Smooth muscle cell (in vitro differentiated cells): ENCODE results near the gene NEDD4L. TPM values are rescaled to one million over a fixed set of nuclear protein-coding genes. Genes with fewer than 3 reads are reported as not detected.
"Not testable (repeated sequence)": the region's sequence is repeated elsewhere in the genome, so short reads cannot be mapped to it uniquely, and the experiment has no call there.

Experiments
- DNase-seq: peaks from one replicate; lab custom pipeline; 2025; ENCODE audit not compliant: unreplicated experiment; lab: John Stamatoyannopoulos, UW
- H2AFZ ChIP-seq: fragments of 200-600 bp; sonication (generic); 2 replicates; pipeline ENCODE4 v1.6.0; 2016; ENCODE audit warnings: antibody characterized with exemption, low read depth, mild to moderate bottlenecking
- H3F3A ChIP-seq: fragments of 200-600 bp; sonication (generic); 2 replicates; pipeline ENCODE4 v1.6.0; 2017; ENCODE audit warnings: antibody characterized with exemption, low read depth
- H3K27ac ChIP-seq: fragments of 200-600 bp; sonication (generic); 2 replicates; pipeline ENCODE4 v1.5.1; 2016; ENCODE audit warnings: low read depth, mild to moderate bottlenecking
- H3K27me3 ChIP-seq: fragments of 200-600 bp; sonication (generic); 2 replicates; pipeline ENCODE4 v1.6.1; 2016; ENCODE audit warnings: low read depth, mild to moderate bottlenecking
- H3K36me3 ChIP-seq: fragments of 200-600 bp; sonication (generic); 2 replicates; pipeline ENCODE4 v1.5.1; 2016; ENCODE audit warnings: low read depth
- H3K4me1 ChIP-seq: fragments of 200-600 bp; sonication (generic); 2 replicates; pipeline ENCODE4 v1.5.1; 2016; ENCODE audit warnings: low read depth
- H3K4me2 ChIP-seq: fragments of 200-600 bp; sonication (generic); 2 replicates; pipeline ENCODE4 v1.6.0; 2016; ENCODE audit warnings: mild to moderate bottlenecking
- H3K4me3 ChIP-seq: fragments of 200-600 bp; sonication (generic); 2 replicates; pipeline ENCODE4 v1.5.1; 2016; ENCODE audit warnings: mild to moderate bottlenecking
- H3K79me2 ChIP-seq: fragments of 200-600 bp; sonication (generic); 2 replicates; pipeline ENCODE4 v1.6.0; 2016; ENCODE audit warnings: low read depth, mild to moderate bottlenecking
- H3K9ac ChIP-seq: fragments of 200-600 bp; sonication (generic); 2 replicates; pipeline ENCODE4 v1.6.0; 2016; ENCODE audit warnings: low read depth
- H3K9me3 ChIP-seq: fragments of 200-600 bp; sonication (generic); replicated peaks from 2 replicates; pipeline ENCODE4 v1.5.1; 2016; ENCODE audit warnings: low read depth
- H4K20me1 ChIP-seq: fragments of 200-600 bp; sonication (generic); 2 replicates; pipeline ENCODE4 v1.6.0; 2016; ENCODE audit warnings: low read depth
- CTCF ChIP-seq: fragments of 200-600 bp; sonication (generic); IDR thresholded peaks from 2 replicates; pipeline ENCODE4 v1.5.1; 2017; ENCODE audit warnings: borderline replicate concordance, mild to moderate bottlenecking, antibody characterized with exemption; ENCODE audit not compliant: insufficient read depth, poor library complexity, severe bottlenecking
- WGBS: methylation state at CpG from one replicate; pipeline ENCODE4 v1.1.7; 2016; ENCODE audit warnings: low lambda C conversion rate; 5-methylcytosine and 5-hydroxymethylcytosine counted together
- polyA plus RNA-seq: library from polyadenylated mRNA; unstranded; fragments of >200 nt; fragmentation: Nextera tagmentation; extraction: Ambion mirVana; gene quantifications from 2 replicates; pipeline ENCODE4 v1.2.1, GENCODE V29; 2016
- total RNA-seq: library from RNA; depleted of rRNA; stranded (reverse); fragments of >200 nt; gene quantifications from 2 replicates; pipeline ENCODE4 v1.2.3, GENCODE V29; 2014

NEDD4L gene
- total RNA-seq (41.3 and 42.9 TPM in 2 replicates), polyA plus RNA-seq (8.7 and 26.6 TPM in 2 replicates)

- Histone ChIP-seq H3K9ac (peak within 1 kb of the TSS; percentile 14), H4K20me1 (no peaks in the 10 kb centered on the region), H3K27ac (no peak within 1 kb of the TSS), H3K4me2 (peak within 1 kb of the TSS; percentile 93), H3K36me3 (no peaks in the 10 kb centered on the region), H3K9me3 (no peaks in the 10 kb centered on the region), H3K79me2 (no peaks in the 10 kb centered on the region), H3K4me3 (peak within 1 kb of the TSS; percentile 68), H3K4me1 (peaks cover 12% of the 10 kb centered on the region), H3K27me3 (no peaks in the 10 kb centered on the region), H2AFZ (peak within 1 kb of the TSS; percentile 88), H3F3A (peaks cover 5% of the 10 kb centered on the region)
- peak; percentile 80 for TF ChIP-seq CTCF
- peak; percentile 69 for DNase-seq
- 1% methylated on average over 30 of the region's 91 CpGs for WGBS
Observed at GRCh38 chr18:58043491-58044369, at the start of gene NEDD4L. TSS of gene NEDD4L (plus strand) at chr18:58044226. CDS start at chr18:58044661, 435 bp downstream.

- no peaks in the 10 kb centered on the region for H3K79me2 ChIP-seq
Observed at GRCh38 chr18:57995331-57995730, 48.7 kb upstream of the NEDD4L start.

GRCh38 chr18:57996894-57997293 is 47.1 kb upstream of the NEDD4L start:
- H3K9me3 ChIP-seq, H3K9ac ChIP-seq, DNase-seq, H2AFZ ChIP-seq, H3K27ac ChIP-seq, H3K4me3 ChIP-seq, H3K36me3 ChIP-seq, H3K79me2 ChIP-seq, H3F3A ChIP-seq, H3K4me1 ChIP-seq, H3K4me2 ChIP-seq, H4K20me1 ChIP-seq, H3K27me3 ChIP-seq: not testable (repeated sequence)
- WGBS, result 90% methylated on average over 3 of the region's 3 CpGs

More at GRCh38 chr18:57995331-57995730, 48.7 kb upstream of the NEDD4L start:
- Histone ChIP-seq H3K4me3 (no peak overlapping the region), H3F3A (no peaks in the 10 kb centered on the region), H3K9me3 (no peaks in the 10 kb centered on the region), H2AFZ (no peak overlapping the region), H4K20me1 (no peaks in the 10 kb centered on the region), H3K4me1 (no peaks in the 10 kb centered on the region), H3K27ac (no peak overlapping the region), H3K27me3 (no peaks in the 10 kb centered on the region), H3K9ac (no peak overlapping the region), H3K4me2 (no peak overlapping the region), H3K36me3 (no peaks in the 10 kb centered on the region)
- no peak for DNase-seq
- 83% methylated on average over 1 of the region's 1 CpG for WGBS
- no peak for TF ChIP-seq CTCF

- Histone ChIP-seq H2AFZ (no peak overlapping the region), H3K9me3 (no peaks in the 10 kb centered on the region), H3K4me2 (no peak overlapping the region), H3K9ac (no peak overlapping the region), H3K27ac (no peak overlapping the region), H3K4me1 (no peaks in the 10 kb centered on the region), H3K27me3 (no peaks in the 10 kb centered on the region), H3F3A (no peaks in the 10 kb centered on the region), H4K20me1 (no peaks in the 10 kb centered on the region), H3K4me3 (no peak overlapping the region), H3K79me2 (no peaks in the 10 kb centered on the region), H3K36me3 (no peaks in the 10 kb centered on the region)
- DNase-seq, result no peak
- TF ChIP-seq CTCF, result no peak
- 72% methylated on average over 2 of the region's 2 CpGs for WGBS
Observed at GRCh38 chr18:57997820-57998219, 46.2 kb upstream of the NEDD4L start.
